Stimulated activated CD4-positive, alpha-beta T cell treated with anti-CD3 and anti-CD28 coated beads, Interleukin-4, amount 100 ng/mL, for 48 hours (primary cell): Measurements from ENCODE around the gene TENM4.

ENCODE experiments used
- DNase-seq, 2 donors: peaks; one replicate each; pipeline ENCODE4 v3.0.0-alpha.2; 2020; ENCODE audit warnings: low read depth in 2 of 2

Gene TENM4

GRCh38 chr11:78708388-78708787, 732.4 kb downstream of the TENM4 start:
- no peak for DNase-seq

GRCh38 chr11:78706551-78706950, 734.3 kb downstream of the TENM4 start:
- no peak for DNase-seq

DNA sequence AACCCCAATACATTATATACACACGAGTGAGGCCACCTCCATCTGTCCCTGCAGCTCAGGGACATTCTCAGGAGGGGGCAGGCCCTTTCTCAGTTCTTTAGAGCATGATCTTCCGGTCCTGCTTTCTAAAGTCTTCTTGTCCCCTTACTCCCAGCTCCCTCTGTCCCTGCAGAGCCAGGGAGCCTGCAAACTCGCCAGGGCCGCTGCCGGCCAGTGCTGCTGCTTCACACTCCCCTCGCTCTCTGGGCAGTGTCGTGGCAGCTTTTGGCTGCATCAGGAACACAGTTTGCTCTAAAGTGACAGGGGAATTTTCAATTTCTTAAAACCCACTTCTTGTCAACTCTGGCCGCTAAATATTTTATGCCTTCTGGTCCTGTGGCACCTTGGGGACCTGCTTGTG, 736.0 kb downstream of the TENM4 start:
- DNase-seq, result no peak

DNA sequence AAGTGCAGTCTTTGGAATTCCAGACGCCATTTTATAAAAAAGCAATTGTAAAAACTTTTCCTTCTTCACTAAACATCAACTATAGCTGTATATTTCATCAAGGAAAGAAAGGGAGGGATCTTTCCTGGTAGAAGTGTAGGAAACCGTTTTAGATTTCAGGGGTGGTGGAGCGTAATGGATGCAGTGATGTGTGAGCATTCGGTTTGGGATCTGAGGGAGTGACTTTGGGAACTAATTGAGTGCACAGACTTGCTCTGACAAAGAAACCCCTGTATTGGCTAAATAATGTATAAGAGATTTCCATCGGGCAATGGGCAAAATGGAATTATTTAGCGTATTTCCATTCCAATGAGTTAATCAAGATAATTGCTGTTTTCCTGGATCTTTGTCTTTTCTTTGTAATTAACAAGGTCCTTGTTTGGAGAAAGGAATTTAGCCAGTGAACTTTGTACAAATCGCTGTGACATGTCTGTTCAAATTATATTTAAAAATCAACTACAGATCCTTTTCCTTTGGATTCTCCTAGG, 741.2 kb downstream of the TENM4 start:
- DNase-seq, result no peak

- DNase-seq, result no peak
These were observed 742.2 kb downstream of the TENM4 start for GRCh38 chr11:78698612-78699011.

DNA sequence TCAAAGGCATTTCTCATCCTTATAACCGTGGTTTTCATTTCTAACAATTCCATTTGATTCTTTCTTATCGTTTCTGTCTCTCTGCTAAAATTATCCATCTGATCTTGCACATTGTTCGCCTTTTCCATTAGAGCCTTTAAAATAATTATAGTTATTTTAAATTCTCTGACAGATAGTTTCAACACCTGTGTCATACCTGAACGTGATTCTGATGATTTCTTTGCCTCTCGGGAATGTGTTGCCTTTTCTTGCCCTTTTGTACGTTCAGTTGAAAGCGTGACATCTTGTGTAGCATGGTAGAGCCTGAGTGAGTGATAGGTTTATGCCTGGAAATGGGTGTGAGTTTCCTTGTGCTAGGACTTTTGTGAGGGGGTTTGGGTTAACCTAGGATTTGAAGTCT, 744.7 kb downstream of the TENM4 start:
- DNase-seq, result no peak

GRCh38 chr11:78694152-78694551, 746.7 kb downstream of the TENM4 start:
- DNase-seq, result no peak

- no peak for DNase-seq
These were observed 749.6 kb downstream of the TENM4 start for GRCh38 chr11:78691215-78691614.

DNA sequence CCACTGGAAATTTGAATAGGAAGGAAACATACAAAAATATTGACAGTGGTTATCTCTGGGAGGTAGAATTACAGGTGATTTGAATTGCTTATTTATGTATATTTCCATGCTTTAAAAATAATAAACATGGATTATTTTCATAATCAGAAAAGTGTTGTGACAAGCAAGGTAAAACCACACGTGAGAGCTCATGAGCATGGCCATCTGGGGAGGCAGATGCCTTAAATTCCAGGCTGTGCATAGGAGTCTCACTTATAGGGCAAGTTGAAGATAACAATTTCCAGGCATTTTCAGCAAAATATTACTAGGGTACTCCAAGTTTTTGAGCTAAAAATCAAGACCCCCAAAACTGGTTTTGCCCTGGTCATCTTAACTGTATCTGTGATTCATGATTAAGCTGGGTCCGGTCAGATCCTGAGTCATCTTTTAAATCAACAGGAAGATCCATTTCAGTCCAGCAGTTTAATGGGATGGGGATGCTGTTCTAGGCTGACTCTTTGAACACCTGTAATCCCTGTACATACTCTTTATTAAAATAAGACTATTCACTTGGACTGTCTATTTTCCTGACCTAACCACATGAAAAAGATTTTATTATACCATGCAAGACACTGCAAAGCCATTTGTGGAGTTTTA, 750.4 kb downstream of the TENM4 start:
- DNase-seq, result no peak

- DNase-seq, result no peak
These were observed 751.2 kb downstream of the TENM4 start for GRCh38 chr11:78689585-78690153.

DNA sequence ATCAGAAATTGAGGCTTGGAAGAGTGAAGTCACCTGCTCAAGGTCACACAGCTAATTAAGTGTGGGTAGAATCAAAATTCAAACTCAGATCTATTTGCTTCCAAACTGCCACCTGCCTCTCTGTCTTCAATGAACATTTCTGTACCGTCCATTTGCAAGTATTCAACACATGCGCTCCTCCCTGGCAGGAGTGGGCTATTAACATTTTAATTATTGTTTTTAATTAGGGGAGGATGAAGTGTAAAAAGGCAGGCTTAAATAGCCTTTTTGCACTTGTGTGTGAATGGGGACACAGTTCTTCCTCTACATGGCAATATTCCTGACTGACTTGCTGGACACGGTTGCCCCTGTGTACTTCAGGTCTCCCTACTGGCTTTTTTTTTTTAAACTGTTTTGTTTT, 751.7 kb downstream of the TENM4 start:
- no peak for DNase-seq

DNA sequence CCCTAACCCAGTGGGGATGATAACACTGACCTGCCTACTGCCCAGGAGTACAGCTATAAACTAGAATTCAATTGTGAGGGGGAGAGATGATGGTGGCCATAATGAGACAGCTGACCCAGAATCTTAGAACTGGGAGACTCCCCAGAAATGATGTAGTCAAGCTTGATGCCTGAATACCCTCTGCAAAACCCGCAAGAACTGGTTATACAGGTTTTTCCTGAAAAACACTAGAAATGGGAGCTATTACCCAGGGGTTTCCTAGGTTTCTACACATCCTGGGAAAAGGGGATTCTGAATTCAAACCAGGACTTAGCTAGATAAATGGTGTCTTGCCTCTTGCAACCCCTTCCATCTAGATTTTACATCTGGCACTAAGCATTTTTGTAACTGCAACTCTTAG, 752.4 kb downstream of the TENM4 start:
- no peak for DNase-seq

DNA sequence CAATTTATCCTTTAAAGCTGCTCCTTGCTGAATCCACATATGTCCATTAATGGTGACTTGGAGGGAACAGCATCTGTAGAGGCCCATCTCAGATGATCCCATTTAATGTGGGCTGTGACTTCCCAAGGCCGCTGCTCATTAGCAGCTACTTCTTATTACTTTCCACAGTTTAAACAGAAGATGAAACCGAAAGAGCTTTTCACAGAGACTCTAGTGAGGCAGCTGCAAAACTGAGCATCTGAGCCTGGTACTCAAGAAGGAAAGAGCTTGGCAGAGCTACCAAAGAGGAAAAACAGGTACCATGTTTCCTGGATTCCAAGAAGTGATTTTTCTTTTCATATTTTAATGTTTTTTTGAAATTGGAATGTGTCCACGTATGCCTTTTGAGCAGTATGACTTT, 755.7 kb downstream of the TENM4 start:
- DNase-seq, result no peak

- no peak for DNase-seq
These were observed 756.5 kb downstream of the TENM4 start for GRCh38 chr11:78684377-78684776.

GRCh38 chr11:78683774-78684173, 757.1 kb downstream of the TENM4 start:
- DNase-seq, result no peak

DNA sequence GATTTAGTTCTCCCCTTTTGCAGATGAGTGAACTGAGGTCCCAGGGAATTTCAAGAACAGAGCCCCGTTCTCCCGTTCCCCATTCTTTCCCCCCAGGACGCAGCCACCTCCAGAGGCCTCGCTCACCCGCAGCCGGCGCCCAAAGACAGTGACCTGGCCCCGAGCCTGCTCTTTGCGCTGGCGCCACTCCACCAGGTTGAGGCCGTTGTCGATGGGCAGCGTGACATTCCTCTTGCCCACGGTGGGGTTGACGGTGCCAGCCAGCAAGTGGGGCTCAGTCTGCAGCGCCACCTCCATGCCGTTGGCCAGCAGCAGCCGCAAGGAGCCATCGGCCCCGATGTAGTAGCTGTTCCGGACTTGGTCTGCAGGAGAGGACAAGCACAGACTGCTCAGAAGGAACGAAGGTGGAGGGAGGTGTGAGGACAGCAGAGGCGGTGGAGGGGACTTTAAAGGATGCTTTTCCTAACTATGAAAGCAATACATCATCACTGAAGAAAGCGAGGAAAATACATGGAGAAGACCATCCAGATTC, 764.7 kb downstream of the TENM4 start:
- no peak for DNase-seq

GRCh38 chr11:78672850-78673620, 767.8 kb downstream of the TENM4 start:
- DNase-seq, result no peak

GRCh38 chr11:78669249-78669648, 771.6 kb downstream of the TENM4 start:
- DNase-seq, result no peak

- no peak for DNase-seq
These were observed 773.4 kb downstream of the TENM4 start for GRCh38 chr11:78667461-78667860.

DNA sequence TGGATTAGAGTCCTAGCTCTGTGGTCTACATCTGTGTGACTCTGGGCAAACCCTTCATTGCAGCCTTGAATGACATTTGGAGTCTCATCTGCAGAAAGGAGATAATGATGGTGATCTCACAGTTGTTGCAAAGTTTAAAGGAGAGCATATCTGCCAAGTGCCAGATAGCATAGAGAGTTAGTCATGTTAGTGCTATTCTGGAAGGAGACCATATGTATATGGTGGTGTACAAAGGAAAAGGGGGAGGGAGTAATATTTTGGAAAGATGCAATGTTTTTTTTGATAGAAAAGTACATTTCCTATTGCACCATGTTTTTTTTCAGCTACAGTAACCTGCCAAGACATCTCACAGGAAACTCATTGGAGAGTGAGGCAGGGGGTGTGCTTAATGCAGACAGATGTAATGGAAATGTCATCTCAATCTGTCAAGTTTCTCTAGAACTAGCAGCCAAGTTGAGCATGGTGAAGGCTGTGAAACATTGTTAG, 774.1 kb downstream of the TENM4 start:
- no peak for DNase-seq

DNA sequence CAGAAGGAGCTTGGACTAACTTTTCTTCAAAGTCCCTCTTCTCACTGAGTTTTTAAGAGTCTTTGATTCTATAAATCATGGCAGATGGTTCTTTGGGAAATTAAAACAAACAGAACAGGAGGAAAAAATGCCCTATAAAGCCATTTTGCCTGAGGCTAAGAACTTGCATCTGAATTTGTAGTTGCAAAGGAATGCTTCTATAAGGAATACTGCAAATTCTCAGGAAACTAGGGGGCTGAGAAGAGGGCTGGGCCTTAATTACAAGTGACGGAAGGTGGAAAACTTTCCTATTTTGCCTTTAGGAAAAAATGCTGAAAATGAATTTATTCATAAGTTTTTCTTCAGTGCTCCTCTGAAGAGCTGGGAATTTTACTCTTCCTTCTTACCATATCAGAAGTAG, 776.2 kb downstream of the TENM4 start:
- DNase-seq, result no peak

- DNase-seq, result no peak
These were observed 778.0 kb downstream of the TENM4 start for GRCh38 chr11:78662811-78663210.

DNA sequence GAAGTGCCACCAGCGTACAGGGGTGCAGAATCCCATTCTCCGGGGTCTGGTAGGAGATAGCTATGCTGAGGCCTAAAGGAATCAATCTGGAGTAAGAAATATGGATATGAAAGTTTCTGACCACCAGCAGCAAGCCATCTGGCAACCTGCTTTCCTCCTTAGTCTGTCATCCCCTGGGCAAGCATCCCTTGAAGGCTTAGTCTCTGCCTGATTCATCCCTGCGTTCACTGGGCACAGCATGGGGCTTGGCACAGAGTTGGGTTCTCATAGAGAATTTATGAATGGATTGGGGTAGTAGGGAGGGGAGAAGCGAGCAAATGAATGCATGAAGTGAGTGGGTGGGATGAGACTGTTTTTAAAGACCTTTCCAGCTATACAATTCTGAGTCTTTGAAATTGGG, 780.4 kb downstream of the TENM4 start:
- no peak for DNase-seq
